ENCODE data around the gene CCDC57. TPM values are rescaled to one million over a fixed set of nuclear protein-coding genes. Genes with fewer than 3 reads are reported as not detected.

Gene CCDC57
- polyA plus RNA-seq, 1 donor from 2014 or later = 70.9 TPM

DNA sequence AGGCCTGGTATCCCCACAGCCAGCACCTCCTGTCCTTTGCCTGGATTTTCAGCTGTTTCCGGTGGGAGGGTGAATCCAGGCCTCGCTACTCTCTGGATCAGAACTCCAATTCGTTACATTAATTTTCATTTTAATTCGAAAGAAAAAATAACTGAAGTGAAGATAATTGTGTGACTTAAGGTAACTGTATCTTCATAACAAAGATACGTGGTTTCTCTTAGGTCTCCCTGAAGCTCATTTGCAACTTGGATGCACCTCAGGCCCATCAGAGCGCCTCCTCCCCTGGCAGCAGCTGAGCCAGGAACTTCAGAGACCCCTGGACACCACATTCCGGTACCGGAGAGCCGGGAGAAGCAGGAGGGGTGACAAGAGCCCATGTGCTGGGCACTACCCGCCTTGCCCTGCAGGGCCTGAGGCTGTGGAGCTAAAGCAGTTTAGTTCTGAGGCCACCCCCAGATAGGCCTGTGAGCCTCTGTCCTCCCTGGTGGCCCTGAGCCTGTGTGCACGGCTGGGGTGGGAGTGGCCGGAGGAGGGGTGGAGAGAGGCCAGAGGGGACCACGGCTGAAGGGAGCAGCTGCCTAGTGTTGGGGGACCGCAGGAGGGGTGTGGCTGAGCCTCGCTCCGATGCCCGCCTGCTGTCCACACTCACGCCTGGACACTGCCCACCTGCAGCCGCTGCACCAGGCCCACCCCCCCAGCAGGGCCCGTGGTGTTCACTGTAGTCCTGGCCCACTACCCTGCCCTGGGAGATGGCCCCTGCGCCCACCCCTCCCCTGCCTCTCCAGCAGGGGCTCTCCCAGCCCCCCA lies 135.7 kb downstream of the CCDC57 start:
- Histone ChIP-seq H3K27ac (ENCODE audit: low read length) (no peak overlapping the region), H3K9ac (ENCODE audit: low read length) (no peak overlapping the region), H3F3A (ENCODE audit: insufficient read depth, low read length, poor library complexity, severe bottlenecking) (no peaks in the 10 kb centered on the region), H3K4me3 (ENCODE audit: low read length) (no peak overlapping the region), H3K36me3 (ENCODE audit: insufficient read depth, low read length) (no peaks in the 10 kb centered on the region), H3K79me2 (replicated peaks; ENCODE audit: insufficient read depth, low read length) (no peaks in the 10 kb centered on the region), H3K9me3 (ENCODE audit: low read length) (no peaks in the 10 kb centered on the region), H3K4me2 (ENCODE audit: low read length) (no peak overlapping the region), H3K27me3 (ENCODE audit: insufficient read depth, low read depth, low read length) (no peaks in the 10 kb centered on the region), H2AFZ (ENCODE audit: low read depth, low read length) (no peak overlapping the region), H3K9me2 (ENCODE audit: insufficient read depth, low read length) (no peaks in the 10 kb centered on the region), H4K20me1 (ENCODE audit: insufficient read depth) (no peaks in the 10 kb centered on the region)
- TF ChIP-seq EP300 (conservative IDR thresholded peaks at IDR 0.05; ENCODE audit: poor library complexity, severe bottlenecking) (no peak), SMC3 (conservative IDR thresholded peaks at IDR 0.05; ENCODE audit: poor library complexity) (no peak), EZH2 (IDR thresholded peaks at IDR 0.05; ENCODE audit: borderline replicate concordance, insufficient read depth, low read length, poor library complexity, severe bottlenecking) (no peak), TAF1 (IDR thresholded peaks at IDR 0.05; ENCODE audit: low read depth) (no peak), RAD21 (conservative IDR thresholded peaks at IDR 0.05) (no peak), MXI1 (conservative IDR thresholded peaks at IDR 0.05; ENCODE audit: poor library complexity, severe bottlenecking) (no peak), POLR2AphosphoS5 (IDR thresholded peaks at IDR 0.05) (no peak)
- TF ChIP-seq, protein P1, sequence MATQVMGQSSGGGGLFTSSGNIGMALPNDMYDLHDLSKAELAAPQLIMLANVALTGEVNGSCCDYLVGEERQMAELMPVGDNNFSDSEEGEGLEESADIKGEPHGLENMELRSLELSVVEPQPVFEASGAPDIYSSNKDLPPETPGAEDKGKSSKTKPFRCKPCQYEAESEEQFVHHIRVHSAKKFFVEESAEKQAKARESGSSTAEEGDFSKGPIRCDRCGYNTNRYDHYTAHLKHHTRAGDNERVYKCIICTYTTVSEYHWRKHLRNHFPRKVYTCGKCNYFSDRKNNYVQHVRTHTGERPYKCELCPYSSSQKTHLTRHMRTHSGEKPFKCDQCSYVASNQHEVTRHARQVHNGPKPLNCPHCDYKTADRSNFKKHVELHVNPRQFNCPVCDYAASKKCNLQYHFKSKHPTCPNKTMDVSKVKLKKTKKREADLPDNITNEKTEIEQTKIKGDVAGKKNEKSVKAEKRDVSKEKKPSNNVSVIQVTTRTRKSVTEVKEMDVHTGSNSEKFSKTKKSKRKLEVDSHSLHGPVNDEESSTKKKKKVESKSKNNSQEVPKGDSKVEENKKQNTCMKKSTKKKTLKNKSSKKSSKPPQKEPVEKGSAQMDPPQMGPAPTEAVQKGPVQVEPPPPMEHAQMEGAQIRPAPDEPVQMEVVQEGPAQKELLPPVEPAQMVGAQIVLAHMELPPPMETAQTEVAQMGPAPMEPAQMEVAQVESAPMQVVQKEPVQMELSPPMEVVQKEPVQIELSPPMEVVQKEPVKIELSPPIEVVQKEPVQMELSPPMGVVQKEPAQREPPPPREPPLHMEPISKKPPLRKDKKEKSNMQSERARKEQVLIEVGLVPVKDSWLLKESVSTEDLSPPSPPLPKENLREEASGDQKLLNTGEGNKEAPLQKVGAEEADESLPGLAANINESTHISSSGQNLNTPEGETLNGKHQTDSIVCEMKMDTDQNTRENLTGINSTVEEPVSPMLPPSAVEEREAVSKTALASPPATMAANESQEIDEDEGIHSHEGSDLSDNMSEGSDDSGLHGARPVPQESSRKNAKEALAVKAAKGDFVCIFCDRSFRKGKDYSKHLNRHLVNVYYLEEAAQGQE (IDR thresholded peaks at IDR 0.05; ENCODE audit: borderline replicate concordance) = no peak
- TF ChIP-seq, protein P2, sequence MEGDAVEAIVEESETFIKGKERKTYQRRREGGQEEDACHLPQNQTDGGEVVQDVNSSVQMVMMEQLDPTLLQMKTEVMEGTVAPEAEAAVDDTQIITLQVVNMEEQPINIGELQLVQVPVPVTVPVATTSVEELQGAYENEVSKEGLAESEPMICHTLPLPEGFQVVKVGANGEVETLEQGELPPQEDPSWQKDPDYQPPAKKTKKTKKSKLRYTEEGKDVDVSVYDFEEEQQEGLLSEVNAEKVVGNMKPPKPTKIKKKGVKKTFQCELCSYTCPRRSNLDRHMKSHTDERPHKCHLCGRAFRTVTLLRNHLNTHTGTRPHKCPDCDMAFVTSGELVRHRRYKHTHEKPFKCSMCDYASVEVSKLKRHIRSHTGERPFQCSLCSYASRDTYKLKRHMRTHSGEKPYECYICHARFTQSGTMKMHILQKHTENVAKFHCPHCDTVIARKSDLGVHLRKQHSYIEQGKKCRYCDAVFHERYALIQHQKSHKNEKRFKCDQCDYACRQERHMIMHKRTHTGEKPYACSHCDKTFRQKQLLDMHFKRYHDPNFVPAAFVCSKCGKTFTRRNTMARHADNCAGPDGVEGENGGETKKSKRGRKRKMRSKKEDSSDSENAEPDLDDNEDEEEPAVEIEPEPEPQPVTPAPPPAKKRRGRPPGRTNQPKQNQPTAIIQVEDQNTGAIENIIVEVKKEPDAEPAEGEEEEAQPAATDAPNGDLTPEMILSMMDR (IDR thresholded peaks at IDR 0.05; ENCODE audit: poor library complexity, severe bottlenecking) = no peak

DNA sequence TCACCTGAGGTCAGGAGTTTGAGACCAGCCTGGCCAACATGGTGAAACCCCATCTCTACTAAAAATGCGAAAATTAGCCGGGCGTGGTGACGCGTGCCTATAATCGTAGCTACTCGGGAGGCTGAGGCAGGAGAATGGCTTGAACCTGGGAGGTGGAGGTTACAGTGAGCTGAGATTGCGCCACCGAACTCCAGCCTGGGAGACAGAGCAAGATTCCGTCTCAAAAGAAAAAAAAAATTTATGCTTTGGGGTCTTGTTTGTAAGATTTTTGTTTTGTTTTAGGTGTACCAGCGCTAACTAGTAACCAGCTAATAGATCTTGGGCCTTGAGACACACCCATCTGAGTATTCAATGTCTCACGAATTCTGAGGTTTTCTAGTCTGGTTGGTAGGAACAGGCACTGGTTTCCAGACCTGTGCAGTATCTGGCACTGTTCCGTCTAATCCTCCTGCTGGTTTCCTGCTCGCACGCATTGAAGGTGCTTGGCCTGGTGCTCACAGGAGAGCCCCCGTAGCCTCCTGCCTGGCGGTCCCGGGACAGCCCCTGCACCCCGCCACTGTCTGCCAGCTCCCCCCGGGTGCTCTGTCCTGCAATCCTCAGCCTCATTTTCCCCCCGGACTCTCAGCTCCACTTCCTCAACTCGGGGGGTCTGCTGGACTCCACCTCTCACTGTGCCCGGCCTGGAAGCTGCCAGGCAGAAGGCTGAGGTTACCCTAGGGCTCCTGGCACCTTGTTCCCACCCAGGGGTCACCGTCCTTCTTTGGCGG lies 136.4 kb downstream of the CCDC57 start:
- no peaks in the 10 kb centered on the region for H3K27me3 ChIP-seq (ENCODE audit: insufficient read depth, low read depth, low read length)
- H3K9me2 ChIP-seq (ENCODE audit: insufficient read depth, low read length) = no peaks in the 10 kb centered on the region
- H3K9me3 ChIP-seq (ENCODE audit: low read length) = no peaks in the 10 kb centered on the region
- no peaks in the 10 kb centered on the region for H3F3A ChIP-seq (ENCODE audit: insufficient read depth, low read length, poor library complexity, severe bottlenecking)
- no peaks in the 10 kb centered on the region for H3K36me3 ChIP-seq (ENCODE audit: insufficient read depth, low read length)
- H3K4me3 ChIP-seq (ENCODE audit: low read length) = no peak overlapping the region
- TF ChIP-seq MXI1 (conservative IDR thresholded peaks at IDR 0.05; ENCODE audit: poor library complexity, severe bottlenecking) = no peak
- TF ChIP-seq, protein P2 (IDR thresholded peaks at IDR 0.05; ENCODE audit: poor library complexity, severe bottlenecking) = no peak
- TF ChIP-seq RAD21 (conservative IDR thresholded peaks at IDR 0.05) = no peak
- no peak for TF ChIP-seq EZH2 (IDR thresholded peaks at IDR 0.05; ENCODE audit: borderline replicate concordance, insufficient read depth, low read length, poor library complexity, severe bottlenecking)
- no peak for TF ChIP-seq TAF1 (IDR thresholded peaks at IDR 0.05; ENCODE audit: low read depth)
- no peak for TF ChIP-seq SMC3 (conservative IDR thresholded peaks at IDR 0.05; ENCODE audit: poor library complexity)
- no peak for TF ChIP-seq POLR2AphosphoS5 (IDR thresholded peaks at IDR 0.05)
- no peak for TF ChIP-seq EP300 (conservative IDR thresholded peaks at IDR 0.05; ENCODE audit: poor library complexity, severe bottlenecking)
- TF ChIP-seq, protein P1 (IDR thresholded peaks at IDR 0.05; ENCODE audit: borderline replicate concordance) = no peak
- no peak overlapping the region for H3K4me2 ChIP-seq (ENCODE audit: low read length)
- no peaks in the 10 kb centered on the region for H3K79me2 ChIP-seq (replicated peaks; ENCODE audit: insufficient read depth, low read length)
- H3K9ac ChIP-seq (ENCODE audit: low read length) = no peak overlapping the region
- H3K27ac ChIP-seq (ENCODE audit: low read length) = no peak overlapping the region
- no peaks in the 10 kb centered on the region for H4K20me1 ChIP-seq (ENCODE audit: insufficient read depth)
- H2AFZ ChIP-seq (ENCODE audit: low read depth, low read length) = no peak overlapping the region

All from neural cell (in vitro differentiated cells).